Activated CD4-positive, alpha-beta T cell treated with anti-CD3 and anti-CD28 coated beads, Interleukin-2, amount 10 ng/mL, durations not matched to agents 7 days and 5 days (primary cell): Measurements from ENCODE around the gene FDX1. TPM values are rescaled to one million over a fixed set of nuclear protein-coding genes. Genes with fewer than 3 reads are reported as not detected.
"Not testable (repeated sequence)": the region's sequence is repeated elsewhere in the genome, so short reads cannot be mapped to it uniquely, and the experiment has no call there.

Experiments
- CTCF ChIA-PET: fragments of 350-600 bp; sonication (Branson Sonifier 250); formaldehyde crosslinking; loops from one replicate; lab custom pipeline; 2021; ENCODE audit warnings: antibody characterized with exemption; lab: Charles Lee
- POLR2A ChIA-PET: fragments of 350-600 bp; sonication (Branson Sonifier 250); formaldehyde crosslinking; loops from one replicate; lab custom pipeline; 2021; ENCODE audit warnings: antibody characterized with exemption; lab: Charles Lee
- DNase-seq: peaks from one replicate; pipeline ENCODE4 v3.0.0-alpha.2; 2020
- H3K27ac Mint-ChIP-seq: one replicate; pipeline ENCODE4 v1.8.0; 2021; ENCODE audit warnings: mild to moderate bottlenecking, moderate library complexity, mixed read lengths
- H3K27me3 Mint-ChIP-seq: one replicate; pipeline ENCODE4 v1.8.0; 2021; ENCODE audit warnings: mixed read lengths
- H3K36me3 Mint-ChIP-seq: one replicate; pipeline ENCODE4 v1.8.0; 2021; ENCODE audit warnings: low read depth, mixed read lengths
- H3K4me1 Mint-ChIP-seq: one replicate; pipeline ENCODE4 v1.8.0; 2021; ENCODE audit warnings: mixed read lengths
- H3K4me3 Mint-ChIP-seq: one replicate; pipeline ENCODE4 v1.8.0; 2021; ENCODE audit warnings: mild to moderate bottlenecking, moderate library complexity, mixed read lengths
- H3K9me3 Mint-ChIP-seq: one replicate; pipeline ENCODE4 v1.8.0; 2021; ENCODE audit warnings: mixed read lengths
- total RNA-seq, 2 experiments: library from RNA; stranded (reverse); gene quantifications; one replicate each; pipeline ENCODE4 v1.2.3, GENCODE V29; 2021

FDX1 gene
- total RNA-seq, 2 experiments from 2014 or later: 8.2 to 8.8 TPM

- H3K4me1 Mint-ChIP-seq, POLR2A ChIA-PET, H3K27ac Mint-ChIP-seq, H3K4me3 Mint-ChIP-seq, H3K27me3 Mint-ChIP-seq, CTCF ChIA-PET, H3K36me3 Mint-ChIP-seq, DNase-seq, H3K9me3 Mint-ChIP-seq: not testable (repeated sequence)
Observed at GRCh38 chr11:110421658-110422057, 8.1 kb upstream of the FDX1 start.

GRCh38 chr11:110422306-110422905, 7.3 kb upstream of the FDX1 start:
- POLR2A ChIA-PET: no interaction called here
- CTCF ChIA-PET: no interaction called here
- H3K27me3 Mint-ChIP-seq: no peaks in the 10 kb centered on the region
- peaks cover 5% of the 10 kb centered on the region for H3K9me3 Mint-ChIP-seq
- no peak overlapping the region for H3K4me3 Mint-ChIP-seq
- no peaks in the 10 kb centered on the region for H3K4me1 Mint-ChIP-seq
- H3K36me3 Mint-ChIP-seq: no peaks in the 10 kb centered on the region
- no peak for DNase-seq
- no peak overlapping the region for H3K27ac Mint-ChIP-seq

- no peak overlapping the region for H3K4me3 Mint-ChIP-seq
- POLR2A ChIA-PET: no interaction called here
- DNase-seq: no peak
- no peaks in the 10 kb centered on the region for H3K27me3 Mint-ChIP-seq
- no peak overlapping the region for H3K27ac Mint-ChIP-seq
- H3K9me3 Mint-ChIP-seq: peaks cover 3% of the 10 kb centered on the region
- H3K4me1 Mint-ChIP-seq: peaks cover 12% of the 10 kb centered on the region
- H3K36me3 Mint-ChIP-seq: no peaks in the 10 kb centered on the region
- CTCF ChIA-PET: interaction anchor here (1.4 to 1.7 kb wide), 2 partner anchors 10 to 224 kb away, joined by 3 to 10 read pairs; no protein-coding TSS in a partner anchor
Observed at GRCh38 chr11:110424775-110425444, 4.8 kb upstream of the FDX1 start.

- Mint-ChIP-seq H3K4me1 (peaks cover 12% of the 10 kb centered on the region), H3K4me3 (no peak overlapping the region), H3K36me3 (no peaks in the 10 kb centered on the region), H3K27me3 (no peaks in the 10 kb centered on the region), H3K27ac (no peak overlapping the region), H3K9me3 (no peaks in the 10 kb centered on the region)
- ChIA-PET CTCF (interaction anchor here (0.5 to 1.7 kb wide), 2 partner anchors 92 to 225 kb away, joined by 5 to 10 read pairs; no protein-coding TSS in a partner anchor), POLR2A (interaction anchor here (0.5 kb wide), 1 partner anchor 458 kb away, joined by 3 read pairs; no protein-coding TSS in a partner anchor)
- no peak for DNase-seq
Observed at GRCh38 chr11:110425751-110426545, 3.8 kb upstream of the FDX1 start.

- H3K4me3 Mint-ChIP-seq: no peak overlapping the region
- CTCF ChIA-PET: interaction anchor here (0.9 to 4.9 kb wide), 2 partner anchors 13 to 34 kb away, joined by 3 to 24 read pairs; no protein-coding TSS in a partner anchor
Observed at GRCh38 chr11:110428040-110428439, 1.7 kb upstream of the FDX1 start.

GRCh38 chr11:110428956-110429730, 605 bp upstream of the FDX1 start:
- Mint-ChIP-seq H3K4me1 (peaks cover 41% of the 10 kb centered on the region), H3K36me3 (no peaks in the 10 kb centered on the region), H3K4me3 (peak overlapping the region; percentile 80), H3K27me3 (no peaks in the 10 kb centered on the region), H3K9me3 (no peaks in the 10 kb centered on the region), H3K27ac (peak overlapping the region; percentile 84)
- ChIA-PET POLR2A (interaction anchor here (0.7 kb wide), 1 partner anchor 724 kb away, joined by 4 read pairs; no protein-coding TSS in a partner anchor), CTCF (interaction anchor here (0.5 to 4.9 kb wide), 12 partner anchors 12 to 1686 kb away, joined by 3 to 24 read pairs (median 3); no protein-coding TSS in a partner anchor)
- DNase-seq: peak; percentile 11

More at GRCh38 chr11:110428040-110428439, 1.7 kb upstream of the FDX1 start:
- no peak for DNase-seq
- POLR2A ChIA-PET: no interaction called here
- Mint-ChIP-seq H3K9me3 (no peaks in the 10 kb centered on the region), H3K27ac (no peak overlapping the region), H3K27me3 (no peaks in the 10 kb centered on the region), H3K4me1 (peaks cover 31% of the 10 kb centered on the region), H3K36me3 (no peaks in the 10 kb centered on the region)

- peak overlapping the region; percentile 97 for H3K4me3 Mint-ChIP-seq
- peak overlapping the region; percentile 97 for H3K27ac Mint-ChIP-seq
- no peaks in the 10 kb centered on the region for H3K36me3 Mint-ChIP-seq
- H3K9me3 Mint-ChIP-seq: no peaks in the 10 kb centered on the region
- no peaks in the 10 kb centered on the region for H3K27me3 Mint-ChIP-seq
- peaks cover 45% of the 10 kb centered on the region for H3K4me1 Mint-ChIP-seq
- peak; percentile 33 for DNase-seq
- ChIA-PET CTCF (interaction anchor here (0.6 to 4.9 kb wide), 9 partner anchors 10 to 224 kb away, joined by 3 to 24 read pairs (median 3); no protein-coding TSS in a partner anchor), POLR2A (interaction anchor here (0.6 to 0.7 kb wide), 2 partner anchors 215 to 725 kb away, joined by 4 to 8 read pairs; no protein-coding TSS in a partner anchor)
Observed at GRCh38 chr11:110430267-110431050, 711 bp downstream of the FDX1 start.

- peak; percentile 16 for DNase-seq
- CTCF ChIA-PET: interaction anchor here (0.6 to 4.9 kb wide), 7 partner anchors 10 to 225 kb away, joined by 3 to 24 read pairs (median 3); no protein-coding TSS in a partner anchor
- Mint-ChIP-seq H3K4me3 (peak overlapping the region; percentile 97), H3K36me3 (no peaks in the 10 kb centered on the region), H3K27me3 (no peaks in the 10 kb centered on the region), H3K27ac (peak overlapping the region; percentile 97), H3K9me3 (no peaks in the 10 kb centered on the region), H3K4me1 (peaks cover 50% of the 10 kb centered on the region)
- POLR2A ChIA-PET: interaction anchor here (0.6 kb wide), 1 partner anchor 215 kb away, joined by 8 read pairs; no protein-coding TSS in a partner anchor
Observed at GRCh38 chr11:110431051-110431672, 1.4 kb downstream of the FDX1 start.

GRCh38 chr11:110431674-110432073, 1.9 kb downstream of the FDX1 start:
- no peaks in the 10 kb centered on the region for H3K9me3 Mint-ChIP-seq
- H3K36me3 Mint-ChIP-seq: no peaks in the 10 kb centered on the region
- ChIA-PET CTCF (interaction anchor here (0.8 to 4.9 kb wide), 4 partner anchors 9 to 231 kb away, joined by 3 to 24 read pairs (median 11); no protein-coding TSS in a partner anchor), POLR2A (no interaction called here)
- no peaks in the 10 kb centered on the region for H3K27me3 Mint-ChIP-seq
- peak overlapping the region; percentile 97 for H3K4me3 Mint-ChIP-seq
- H3K4me1 Mint-ChIP-seq: peaks cover 52% of the 10 kb centered on the region
- DNase-seq: no peak
- H3K27ac Mint-ChIP-seq: peak overlapping the region; percentile 97

- ChIA-PET CTCF (interaction anchor here (0.6 to 4.9 kb wide), 4 partner anchors 9 to 989 kb away, joined by 3 to 24 read pairs (median 8); no protein-coding TSS in a partner anchor), POLR2A (no interaction called here)
- H3K4me3 Mint-ChIP-seq: no peak overlapping the region
- peaks cover 6% of the 10 kb centered on the region for H3K36me3 Mint-ChIP-seq
- no peak for DNase-seq
- no peaks in the 10 kb centered on the region for H3K9me3 Mint-ChIP-seq
- H3K27me3 Mint-ChIP-seq: no peaks in the 10 kb centered on the region
- H3K27ac Mint-ChIP-seq: no peak overlapping the region
- peaks cover 55% of the 10 kb centered on the region for H3K4me1 Mint-ChIP-seq
Observed at GRCh38 chr11:110432713-110433392, 3.1 kb downstream of the FDX1 start.
